GM19395 (cell line): ENCODE data around the gene AFG1L.
"Not testable (repeated sequence)": the region's sequence is repeated elsewhere in the genome, so short reads cannot be mapped to it uniquely, and the experiment has no call there.

ENCODE experiments used
- ATAC-seq: cut with Tn5 transposase; IDR thresholded peaks from one replicate; pipeline ENCODE4 v1.9.1; 2021; ENCODE audit warnings: mild to moderate bottlenecking, moderate library complexity; ENCODE audit not compliant: unreplicated experiment

The AFG1L gene

GRCh38 chr6:108287373-108287772 is 7.5 kb upstream of the AFG1L start:
- no peak for ATAC-seq

- ATAC-seq = no peak
Observed at GRCh38 chr6:108288742-108289141, 6.1 kb upstream of the AFG1L start.

- no peak for ATAC-seq
Observed at GRCh38 chr6:108291091-108291490, 3.8 kb upstream of the AFG1L start.

- not testable (repeated sequence) for ATAC-seq
Observed at GRCh38 chr6:108292561-108292960, 2.3 kb upstream of the AFG1L start.

- ATAC-seq = no peak
Observed at GRCh38 chr6:108293527-108294296, 1.1 kb upstream of the AFG1L start.

GRCh38 chr6:108294297-108294726 is 542 bp upstream of the AFG1L start:
- peak; percentile 30 for ATAC-seq

- ATAC-seq = no peak
Observed at GRCh38 chr6:108295676-108296075, 822 bp downstream of the AFG1L start.

GRCh38 chr6:108302386-108302785 is 7.5 kb downstream of the AFG1L start:
- ATAC-seq = no peak

GRCh38 chr6:108304646-108305045 is 9.8 kb downstream of the AFG1L start:
- ATAC-seq = no peak

- not testable (repeated sequence) for ATAC-seq
Observed at GRCh38 chr6:108308641-108309040, 13.8 kb downstream of the AFG1L start.

- ATAC-seq = no peak
Observed at GRCh38 chr6:108309844-108310243, 15.0 kb downstream of the AFG1L start.

GRCh38 chr6:108312605-108313004 is 17.8 kb downstream of the AFG1L start:
- ATAC-seq = no peak

GRCh38 chr6:108321253-108321747 is 26.4 kb downstream of the AFG1L start:
- no peak for ATAC-seq

- no peak for ATAC-seq
Observed at GRCh38 chr6:108322728-108323127, 27.9 kb downstream of the AFG1L start.

- ATAC-seq = no peak
Observed at GRCh38 chr6:108323710-108324466, 29.0 kb downstream of the AFG1L start.

GRCh38 chr6:108330221-108330785 is 35.4 kb downstream of the AFG1L start:
- ATAC-seq = not testable (repeated sequence)

- ATAC-seq = no peak
Observed at GRCh38 chr6:108330806-108331205, 36.0 kb downstream of the AFG1L start.

GRCh38 chr6:108331982-108332381 is 37.1 kb downstream of the AFG1L start:
- no peak for ATAC-seq

GRCh38 chr6:108336971-108337370 is 42.1 kb downstream of the AFG1L start:
- no peak for ATAC-seq

- ATAC-seq = no peak
Observed at GRCh38 chr6:108337721-108338120, 42.9 kb downstream of the AFG1L start.

GRCh38 chr6:108341372-108341771 is 46.5 kb downstream of the AFG1L start:
- no peak for ATAC-seq

- ATAC-seq = no peak
Observed at GRCh38 chr6:108343894-108344293, 49.0 kb downstream of the AFG1L start.
